Inflammatory macrophage treated with lipopolysaccharide for 1 hour (primary cell): ENCODE data around the gene C9orf153.
A peak's percentile ranks its signal among the peaks of the same experiment; 100 is the strongest.
"Not testable (repeated sequence)": the region's sequence is repeated elsewhere in the genome, so short reads cannot be mapped to it uniquely, and the experiment has no call there.

Experiments
- DNase-seq, 2 donors: peaks; one replicate each; pipeline ENCODE4 v3.0.0-alpha.2; 2020 to 2022

C9orf153 gene

DNA sequence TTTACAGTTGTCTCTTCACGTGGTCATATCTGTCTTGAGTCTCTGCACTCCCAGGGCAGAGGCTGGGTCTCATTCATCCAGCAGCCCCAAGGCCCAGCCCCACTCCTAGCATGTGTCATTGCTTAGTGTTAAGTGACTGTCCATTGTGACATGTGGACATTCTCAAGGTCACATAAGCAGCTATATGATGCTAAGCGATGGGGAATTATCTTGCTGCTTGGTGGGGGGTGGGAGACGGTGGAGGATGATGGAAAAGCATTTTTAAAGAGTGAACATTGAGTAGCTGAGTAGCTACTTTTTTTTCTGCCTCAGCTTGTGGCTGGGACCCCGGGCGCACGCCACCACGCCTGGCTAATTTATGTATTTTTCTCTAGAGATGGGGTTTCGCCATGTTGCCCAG, at the start of gene C9orf153:
C9orf153 (minus strand) TSS at position 101 of the 400 bp plus-strand sequence. CDS start 30,054 bp downstream, outside the sequence.
- DNase-seq, result no peak

GRCh38 chr9:86308687-86309086, 49.2 kb upstream of the C9orf153 start:
- DNase-seq, result no peak

DNA sequence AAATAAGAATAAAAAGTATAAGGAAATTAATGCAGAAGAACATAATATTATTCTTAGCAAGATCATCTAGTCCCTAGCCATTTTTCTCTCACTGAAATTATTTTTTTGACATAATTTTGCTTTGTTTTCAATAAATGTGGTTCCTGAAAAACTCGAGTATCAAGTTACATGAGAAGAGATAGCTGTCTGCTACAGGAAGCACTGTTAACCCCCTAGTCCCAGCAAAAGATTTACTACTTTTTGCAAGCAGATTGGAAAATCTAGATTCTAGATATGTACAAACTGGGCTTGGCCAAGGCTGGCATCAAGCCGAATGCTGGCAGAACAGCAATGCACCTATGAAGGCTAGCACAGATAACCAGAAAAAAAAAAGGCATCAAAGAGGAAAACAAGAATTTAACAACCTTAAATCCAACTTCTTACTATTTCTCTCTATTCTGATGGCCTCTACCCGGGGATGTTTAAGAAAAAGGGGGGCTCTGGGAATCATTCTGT, 44.8 kb upstream of the C9orf153 start:
- no peak for DNase-seq

DNA sequence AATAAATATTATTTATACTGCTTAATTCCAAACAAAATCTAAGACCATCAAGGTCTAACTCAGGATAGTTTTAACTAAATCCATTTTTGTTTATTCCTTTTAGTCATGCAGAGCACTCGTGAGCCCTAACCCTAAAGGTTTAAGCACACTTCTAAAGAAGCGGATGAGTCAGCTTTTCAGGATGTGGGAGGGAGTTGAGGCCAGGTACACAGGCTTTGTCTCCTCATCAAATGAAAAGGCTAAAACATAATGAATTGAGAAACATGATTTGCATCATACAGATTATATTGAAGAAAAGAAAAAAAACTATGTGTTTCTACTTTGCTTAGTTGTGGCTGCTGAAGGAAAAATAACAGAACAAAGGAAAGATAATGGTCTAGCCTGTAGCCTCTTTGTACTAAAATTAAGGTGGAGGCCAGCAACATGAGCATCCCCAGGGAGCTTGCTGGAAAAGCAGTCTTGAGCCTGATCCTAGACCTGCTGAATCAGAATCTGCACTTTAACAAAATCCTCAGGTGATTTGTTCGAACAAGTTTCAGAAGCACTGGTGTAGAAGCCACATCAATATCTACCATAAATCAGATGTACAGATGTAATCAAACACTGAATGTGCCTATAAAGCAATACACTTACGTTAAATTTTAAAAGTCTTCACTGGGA, 44.0 kb upstream of the C9orf153 start:
- DNase-seq, result no peak

DNA sequence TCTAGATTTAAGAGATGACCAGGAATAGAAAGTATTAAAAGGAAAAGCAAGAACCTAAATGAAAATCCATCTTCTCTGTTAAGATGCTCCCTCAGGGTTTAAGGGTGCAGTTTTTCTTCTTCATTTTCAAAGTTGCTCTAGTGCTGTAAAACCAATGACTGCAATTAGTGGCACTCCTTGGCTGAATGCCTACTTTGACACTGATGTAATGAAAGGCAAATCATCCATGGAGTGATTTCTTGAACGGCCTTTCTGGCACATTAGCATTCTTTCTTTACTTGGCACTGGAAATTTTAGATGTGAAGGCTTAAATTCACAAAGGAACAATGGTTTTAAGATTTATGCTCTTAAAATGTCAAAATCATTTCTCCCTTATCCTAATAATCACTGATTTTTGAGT, 42.2 kb upstream of the C9orf153 start:
- no peak for DNase-seq

- no peak for DNase-seq
Observed at GRCh38 chr9:86300701-86301100, 41.2 kb upstream of the C9orf153 start.

DNA sequence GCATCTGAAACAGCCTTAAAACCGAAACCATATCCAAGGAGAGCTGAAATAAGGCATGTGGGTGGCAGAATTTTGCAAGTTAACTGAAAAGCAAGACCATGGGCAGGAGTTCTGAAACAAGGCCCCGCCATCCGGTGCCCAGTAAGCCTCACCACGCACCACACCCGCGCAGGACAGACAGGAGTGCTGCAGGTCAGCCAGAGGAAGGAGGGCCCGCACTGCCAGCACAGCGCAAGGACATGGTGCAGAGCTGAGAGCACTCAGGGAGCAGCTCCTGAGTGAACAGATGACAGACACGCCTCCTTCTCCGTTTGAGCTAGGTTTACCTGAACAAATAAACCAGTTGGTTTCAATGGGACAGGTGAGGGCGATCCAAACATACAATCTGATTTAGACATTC, 39.4 kb upstream of the C9orf153 start:
- DNase-seq, result no peak

- not testable (repeated sequence) for DNase-seq
Observed at GRCh38 chr9:86290341-86290740, 30.9 kb upstream of the C9orf153 start.

DNA sequence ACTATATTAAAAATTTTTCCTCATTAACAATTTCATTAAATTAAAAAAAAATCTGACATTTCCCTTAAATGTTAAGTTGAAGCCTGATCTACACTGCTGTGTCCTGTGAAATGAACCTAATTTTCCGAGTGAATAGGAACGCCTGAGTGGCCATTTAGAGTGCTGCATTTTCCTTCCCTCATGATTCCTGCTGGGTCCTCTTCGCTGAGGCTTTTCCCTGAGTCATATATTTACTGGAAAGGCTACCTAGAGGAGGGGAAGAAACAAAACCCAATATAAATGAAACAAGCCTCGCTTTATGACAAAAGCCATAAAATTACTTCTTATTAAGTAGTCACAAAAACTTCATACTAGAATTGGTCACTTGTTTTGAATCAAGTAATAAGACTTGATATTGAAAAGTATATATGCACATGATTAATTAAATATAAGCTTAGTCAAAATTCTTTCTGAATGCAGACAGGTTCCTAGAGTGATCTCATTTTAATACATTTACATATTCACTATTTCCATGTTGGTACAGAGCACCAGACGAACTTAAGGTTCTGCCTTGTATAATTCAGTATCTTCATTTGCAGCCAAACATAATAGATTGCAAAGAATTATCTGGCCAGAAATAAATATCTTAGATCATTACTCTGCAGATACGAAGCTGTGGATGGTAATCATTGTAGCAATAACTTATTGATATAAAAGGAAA, 29.2 kb upstream of the C9orf153 start:
- DNase-seq, result no peak

GRCh38 chr9:86287013-86287412, 27.6 kb upstream of the C9orf153 start:
- peak; percentile 12 to 41 for DNase-seq

GRCh38 chr9:86286278-86286677, 26.8 kb upstream of the C9orf153 start:
- DNase-seq, result no peak

GRCh38 chr9:86285261-86285660, 25.8 kb upstream of the C9orf153 start:
- peak; percentile 39 to 60 for DNase-seq

GRCh38 chr9:86282979-86283535, 23.6 kb upstream of the C9orf153 start:
- peak; percentile 51 to 54 for DNase-seq

GRCh38 chr9:86282077-86282978, 22.9 kb upstream of the C9orf153 start, which contains the start of gene ISCA1:
Gene ISCA1 (minus strand): TSS chr9:86282538. CDS start chr9:86282458, 80 bp downstream.
- DNase-seq, result peak; percentile 88 to 96

DNA sequence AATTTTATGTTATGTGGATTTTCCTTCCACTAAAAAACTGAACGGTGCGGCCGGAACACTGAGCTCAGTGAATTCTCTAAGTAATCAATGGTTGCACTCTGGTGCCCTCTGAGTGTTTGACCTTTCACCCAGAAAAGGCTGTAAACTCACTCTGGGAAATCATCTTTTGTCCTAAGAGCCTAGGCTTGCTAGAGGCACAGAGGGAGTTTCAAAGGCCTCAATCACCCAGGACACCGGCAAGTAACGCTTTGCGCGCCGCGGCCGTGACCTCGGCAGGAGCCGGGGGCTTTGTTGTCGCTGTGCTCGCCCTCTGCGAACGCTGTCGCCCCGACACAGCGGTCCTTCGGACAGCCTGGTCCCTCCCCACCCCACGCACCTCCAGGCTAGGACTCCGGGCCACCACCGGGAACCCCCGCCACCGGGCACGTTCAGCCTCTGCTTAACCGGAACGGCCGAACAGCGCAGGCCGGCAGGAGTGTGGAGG, 22.2 kb upstream of the C9orf153 start:
- DNase-seq, result peak in 1 of 2 donors; percentile 18

- no peak for DNase-seq
Observed at GRCh38 chr9:86280580-86280979, 21.1 kb upstream of the C9orf153 start.

DNA sequence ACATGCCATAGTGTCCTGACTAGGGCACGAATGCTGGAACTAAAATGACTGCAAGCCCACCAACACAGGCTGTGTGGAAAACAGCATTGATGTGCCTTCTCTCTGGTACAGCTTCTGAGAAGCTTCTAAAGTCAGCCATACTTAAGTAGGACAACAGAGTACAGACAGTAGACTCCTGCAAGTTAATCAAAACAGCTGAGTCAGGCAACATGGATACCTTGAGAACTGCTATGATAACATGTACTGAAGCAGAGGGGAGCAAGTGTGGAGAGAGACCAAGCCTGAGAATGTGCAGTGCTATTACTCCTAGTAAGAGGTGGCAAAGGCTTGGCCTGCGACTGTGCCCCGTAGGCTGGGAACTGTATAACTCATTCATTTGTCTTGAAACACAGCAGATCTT, 20.4 kb upstream of the C9orf153 start:
- no peak for DNase-seq

GRCh38 chr9:86277072-86277471, 17.6 kb upstream of the C9orf153 start:
- no peak for DNase-seq

- DNase-seq, result no peak
Observed at GRCh38 chr9:86275962-86276361, 16.5 kb upstream of the C9orf153 start.

- DNase-seq, result no peak
Observed at GRCh38 chr9:86274821-86275643, 15.6 kb upstream of the C9orf153 start.

DNA sequence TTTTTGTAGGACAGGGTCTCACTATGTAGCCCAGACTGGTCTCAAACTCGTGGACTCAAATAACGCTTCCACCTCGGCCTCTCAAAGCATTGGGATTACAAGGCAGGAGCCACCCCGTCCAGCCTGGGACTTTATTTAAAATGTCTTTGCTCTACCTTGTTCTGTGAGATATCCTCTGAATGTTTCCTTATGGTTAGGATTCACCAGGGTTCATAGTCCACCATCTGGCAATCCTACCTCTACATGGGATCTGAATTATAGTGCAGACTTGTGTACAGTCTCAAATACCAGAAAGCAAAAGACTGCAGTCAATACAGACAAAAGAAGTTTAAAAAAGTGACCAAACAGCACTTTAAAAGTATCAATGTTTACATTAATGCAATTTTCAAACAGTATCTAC, 12.8 kb upstream of the C9orf153 start:
- DNase-seq, result no peak

DNA sequence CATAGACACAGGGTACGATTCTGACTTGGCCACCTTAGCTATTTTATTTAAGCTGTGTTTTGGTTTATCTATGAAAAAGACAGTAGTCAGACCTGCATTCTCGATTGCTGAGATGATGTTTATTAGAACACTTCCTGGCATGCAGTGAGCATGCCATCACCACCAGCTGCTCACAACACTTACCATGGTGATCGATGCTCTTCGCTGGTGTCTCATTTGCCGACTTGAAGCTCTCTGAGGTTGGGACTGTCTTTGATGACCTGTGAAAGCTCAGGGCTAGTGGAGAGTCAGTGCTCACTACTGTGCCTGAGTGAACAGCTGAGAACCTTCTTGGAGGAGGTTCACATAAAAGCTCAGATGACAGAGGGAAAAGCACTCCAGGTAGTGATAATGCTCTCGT, 4.4 kb upstream of the C9orf153 start:
- DNase-seq, result no peak
